CD4-positive, CD25-positive, alpha-beta regulatory T cell (primary cell): ENCODE data around the gene NTM. TPM values are rescaled to one million over a fixed set of nuclear protein-coding genes. Genes with fewer than 3 reads are reported as not detected.
A peak's percentile ranks its signal among the peaks of the same experiment; 100 is the strongest.

Experiments
- ATAC-seq, 2 donors: fragments of 150-1000 bp; cut with Tn5 transposase; one replicate each; pipeline ENCODE4 v1.10.0; 2021; ENCODE audit warnings: low read depth in 2 of 2, moderate number of reproducible peaks in 2 of 2, moderate library complexity in 1 of 2
- DNase-seq, 3 donors: peaks; one replicate each; pipeline versions ENCODE4 v3.0.0 to v3.0.0-alpha.2; 2012 to 2022; ENCODE audit warnings: mixed read lengths in 1 of 3
- H3K27ac ChIP-seq: one replicate; pipeline ENCODE4 v1.7.0; 2013; ENCODE audit warnings: mild to moderate bottlenecking, low read length; ENCODE audit not compliant: insufficient read depth, poor library complexity, severe bottlenecking
- H3K27me3 ChIP-seq: one replicate; pipeline ENCODE4 v1.7.0; 2013; ENCODE audit warnings: low read length; ENCODE audit not compliant: control insufficient read depth, insufficient read depth
- H3K36me3 ChIP-seq: one replicate; pipeline ENCODE4 v1.7.0; 2013; ENCODE audit warnings: mild to moderate bottlenecking, low read length, moderate library complexity; ENCODE audit not compliant: control insufficient read depth, insufficient read depth
- H3K4me1 ChIP-seq: 2 replicates; pipeline ENCODE4 v1.7.0; 2013; ENCODE audit warnings: mild to moderate bottlenecking, low read length; ENCODE audit not compliant: insufficient read depth, control insufficient read depth, poor library complexity, severe bottlenecking
- H3K4me3 ChIP-seq: one replicate; pipeline ENCODE4 v1.7.0; 2013; ENCODE audit warnings: low read depth, mild to moderate bottlenecking, low read length, moderate library complexity
- H3K9me3 ChIP-seq, 2 experiments: 1 replicate in 1 of 2; 2 replicates in 1 of 2; pipeline ENCODE4 v1.7.0; 2013; ENCODE audit warnings: low read length in 2 of 2, mild to moderate bottlenecking in 1 of 2, moderate library complexity in 1 of 2; ENCODE audit not compliant: control insufficient read depth in 2 of 2
- H3K27ac Mint-ChIP-seq, 3 donors: one replicate each; pipeline ENCODE4 v1.8.0; 2020 to 2022; ENCODE audit warnings: mild to moderate bottlenecking in 3 of 3, mixed read lengths in 3 of 3, moderate library complexity in 2 of 3
- H3K27me3 Mint-ChIP-seq: one replicate; pipeline ENCODE4 v1.8.0; 2022; ENCODE audit warnings: mild to moderate bottlenecking, mixed read lengths
- H3K36me3 Mint-ChIP-seq: one replicate; pipeline ENCODE4 v1.8.0; 2020; ENCODE audit warnings: mixed read lengths
- H3K4me1 Mint-ChIP-seq, 4 donors: one replicate each; pipeline ENCODE4 v1.8.0; 2020 to 2022; ENCODE audit warnings: mixed read lengths in 4 of 4, mild to moderate bottlenecking in 1 of 4
- H3K4me3 Mint-ChIP-seq, 4 donors: one replicate each; pipeline ENCODE4 v1.8.0; 2020 to 2022; ENCODE audit warnings: mild to moderate bottlenecking in 4 of 4, mixed read lengths in 4 of 4, moderate library complexity in 3 of 4
- H3K9me3 Mint-ChIP-seq, 7 donors: one replicate each; pipeline ENCODE4 v1.8.0; 2020 to 2022; ENCODE audit warnings: mixed read lengths in 7 of 7, mild to moderate bottlenecking in 3 of 7, moderate library complexity in 2 of 7
- polyA plus RNA-seq, 4 donors: library from polyadenylated mRNA; unstranded; fragments of 300-500 nt; fragmentation: Illumina TruSeq; gene quantifications; one replicate each; pipeline ENCODE4 v1.2.3, GENCODE V29; 2021
- total RNA-seq: library from RNA; stranded (reverse); gene quantifications from one replicate; pipeline ENCODE4 v1.2.3, GENCODE V29; 2022

NTM gene
- total and polyA plus RNA-seq, 5 donors from 2014 or later: 1.3 TPM; not detected in 4

- Mint-ChIP-seq H3K27me3 (peaks cover 5% of the 10 kb centered on the region), H3K36me3 (no peaks in the 10 kb centered on the region), H3K9me3 (peaks cover 0 to 2% (median 0%) of the 10 kb centered on the region in 7 donors), H3K4me1 (no peaks in the 10 kb centered on the region), H3K4me3 (no peak overlapping the region), H3K27ac (no peak overlapping the region)
- DNase-seq: no peak
- H3K9me3 ChIP-seq: no peaks in the 10 kb centered on the region
- ATAC-seq: no peak
- H3K27me3 ChIP-seq: no peaks in the 10 kb centered on the region
- H3K27ac ChIP-seq: no peak overlapping the region
- H3K4me3 ChIP-seq: no peak overlapping the region
- no peaks in the 10 kb centered on the region for H3K36me3 ChIP-seq
- H3K4me1 ChIP-seq: no peaks in the 10 kb centered on the region
Measured at GRCh38 chr11:132052342-132052741, 681.9 kb downstream of the NTM start.

GRCh38 chr11:132052904-132053303 lies 682.5 kb downstream of the NTM start:
- Histone ChIP-seq H3K4me1 (no peaks in the 10 kb centered on the region), H3K9me3 (no peaks in the 10 kb centered on the region), H3K27me3 (no peaks in the 10 kb centered on the region), H3K4me3 (no peak overlapping the region), H3K36me3 (no peaks in the 10 kb centered on the region), H3K27ac (no peak overlapping the region)
- Mint-ChIP-seq H3K27ac (no peak overlapping the region), H3K36me3 (no peaks in the 10 kb centered on the region), H3K4me3 (no peak overlapping the region), H3K9me3 (peaks cover 0 to 2% (median 0%) of the 10 kb centered on the region in 7 donors), H3K4me1 (no peaks in the 10 kb centered on the region), H3K27me3 (peaks cover 1% of the 10 kb centered on the region)
- ATAC-seq: no peak
- DNase-seq: no peak

GRCh38 chr11:132054822-132055221 lies 684.4 kb downstream of the NTM start:
- no peaks in the 10 kb centered on the region for H3K27me3 ChIP-seq
- H3K27ac Mint-ChIP-seq: no peak overlapping the region
- no peak overlapping the region for H3K4me3 ChIP-seq
- no peaks in the 10 kb centered on the region for H3K36me3 Mint-ChIP-seq
- no peaks in the 10 kb centered on the region for H3K27me3 Mint-ChIP-seq
- H3K4me1 Mint-ChIP-seq: no peaks in the 10 kb centered on the region
- H3K27ac ChIP-seq: no peak overlapping the region
- H3K9me3 Mint-ChIP-seq: peaks cover 0 to 2% (median 0%) of the 10 kb centered on the region in 7 donors
- H3K36me3 ChIP-seq: no peaks in the 10 kb centered on the region
- DNase-seq (no peak), ATAC-seq (no peak)
- H3K9me3 ChIP-seq: no peaks in the 10 kb centered on the region
- H3K4me3 Mint-ChIP-seq: no peak overlapping the region
- no peaks in the 10 kb centered on the region for H3K4me1 ChIP-seq

- DNase-seq: no peak
- Mint-ChIP-seq H3K9me3 (peaks cover 0 to 2% (median 0%) of the 10 kb centered on the region in 7 donors), H3K27ac (no peak overlapping the region), H3K27me3 (no peaks in the 10 kb centered on the region), H3K36me3 (no peaks in the 10 kb centered on the region), H3K4me1 (no peaks in the 10 kb centered on the region), H3K4me3 (no peak overlapping the region)
- Histone ChIP-seq H3K27ac (no peak overlapping the region), H3K4me1 (no peaks in the 10 kb centered on the region), H3K4me3 (no peak overlapping the region), H3K9me3 (no peaks in the 10 kb centered on the region), H3K27me3 (no peaks in the 10 kb centered on the region), H3K36me3 (no peaks in the 10 kb centered on the region)
- ATAC-seq: no peak
Measured at GRCh38 chr11:132055296-132055695, 684.9 kb downstream of the NTM start.

- H3K4me3 ChIP-seq: no peak overlapping the region
- no peaks in the 10 kb centered on the region for H3K36me3 Mint-ChIP-seq
- H3K27ac ChIP-seq: no peak overlapping the region
- no peak for ATAC-seq
- no peaks in the 10 kb centered on the region for H3K36me3 ChIP-seq
- H3K4me3 Mint-ChIP-seq: no peak overlapping the region
- H3K9me3 ChIP-seq: no peaks in the 10 kb centered on the region
- H3K4me1 ChIP-seq: no peaks in the 10 kb centered on the region
- DNase-seq: no peak
- H3K27me3 ChIP-seq: no peaks in the 10 kb centered on the region
- no peaks in the 10 kb centered on the region for H3K4me1 Mint-ChIP-seq
- peaks cover 0 to 2% (median 0%) of the 10 kb centered on the region in 7 donors for H3K9me3 Mint-ChIP-seq
- no peaks in the 10 kb centered on the region for H3K27me3 Mint-ChIP-seq
- no peak overlapping the region for H3K27ac Mint-ChIP-seq
Measured at GRCh38 chr11:132056689-132057088, 686.3 kb downstream of the NTM start.

- H3K27ac ChIP-seq: no peak overlapping the region
- no peak for ATAC-seq
- no peak overlapping the region for H3K4me3 ChIP-seq
- H3K36me3 Mint-ChIP-seq: no peaks in the 10 kb centered on the region
- H3K9me3 Mint-ChIP-seq: peaks cover 0 to under 1% (median 0%) of the 10 kb centered on the region in 7 donors
- no peaks in the 10 kb centered on the region for H3K36me3 ChIP-seq
- DNase-seq: no peak
- H3K27me3 Mint-ChIP-seq: no peaks in the 10 kb centered on the region
- no peaks in the 10 kb centered on the region for H3K4me1 ChIP-seq
- H3K27ac Mint-ChIP-seq: no peak overlapping the region
- no peaks in the 10 kb centered on the region for H3K27me3 ChIP-seq
- H3K9me3 ChIP-seq: no peaks in the 10 kb centered on the region
- no peaks in the 10 kb centered on the region for H3K4me1 Mint-ChIP-seq
- H3K4me3 Mint-ChIP-seq: no peak overlapping the region
Measured at GRCh38 chr11:132057266-132057665, 686.9 kb downstream of the NTM start.

- Mint-ChIP-seq H3K36me3 (no peaks in the 10 kb centered on the region), H3K4me3 (no peak overlapping the region), H3K27me3 (no peaks in the 10 kb centered on the region), H3K4me1 (no peaks in the 10 kb centered on the region), H3K9me3 (no peaks in the 10 kb centered on the region), H3K27ac (no peak overlapping the region)
- H3K36me3 ChIP-seq: no peaks in the 10 kb centered on the region
- H3K4me1 ChIP-seq: no peaks in the 10 kb centered on the region
- ATAC-seq (peak in 1 of 2 donors; percentile 21), DNase-seq (no peak)
- H3K4me3 ChIP-seq: no peak overlapping the region
- H3K27me3 ChIP-seq: no peaks in the 10 kb centered on the region
- no peak overlapping the region for H3K27ac ChIP-seq
- H3K9me3 ChIP-seq: no peaks in the 10 kb centered on the region
Measured at GRCh38 chr11:132058211-132058772, 687.9 kb downstream of the NTM start.

- no peaks in the 10 kb centered on the region for H3K27me3 ChIP-seq
- no peak overlapping the region for H3K27ac Mint-ChIP-seq
- H3K4me3 Mint-ChIP-seq: no peak overlapping the region
- ATAC-seq (no peak), DNase-seq (no peak)
- H3K9me3 Mint-ChIP-seq: no peaks in the 10 kb centered on the region
- H3K27me3 Mint-ChIP-seq: no peaks in the 10 kb centered on the region
- H3K4me3 ChIP-seq: no peak overlapping the region
- H3K4me1 ChIP-seq: no peaks in the 10 kb centered on the region
- H3K36me3 Mint-ChIP-seq: no peaks in the 10 kb centered on the region
- no peaks in the 10 kb centered on the region for H3K36me3 ChIP-seq
- H3K9me3 ChIP-seq: no peaks in the 10 kb centered on the region
- no peaks in the 10 kb centered on the region for H3K4me1 Mint-ChIP-seq
- no peak overlapping the region for H3K27ac ChIP-seq
Measured at GRCh38 chr11:132060567-132060966, 690.2 kb downstream of the NTM start.
